AG20443 (cell line): ENCODE measurements around the gene AZIN2.

Experiments used
- DNase-seq: peaks from one replicate; pipeline ENCODE4 v3.0.0; 2012; ENCODE audit warnings: low spot score, mixed read lengths

The AZIN2 gene

DNA sequence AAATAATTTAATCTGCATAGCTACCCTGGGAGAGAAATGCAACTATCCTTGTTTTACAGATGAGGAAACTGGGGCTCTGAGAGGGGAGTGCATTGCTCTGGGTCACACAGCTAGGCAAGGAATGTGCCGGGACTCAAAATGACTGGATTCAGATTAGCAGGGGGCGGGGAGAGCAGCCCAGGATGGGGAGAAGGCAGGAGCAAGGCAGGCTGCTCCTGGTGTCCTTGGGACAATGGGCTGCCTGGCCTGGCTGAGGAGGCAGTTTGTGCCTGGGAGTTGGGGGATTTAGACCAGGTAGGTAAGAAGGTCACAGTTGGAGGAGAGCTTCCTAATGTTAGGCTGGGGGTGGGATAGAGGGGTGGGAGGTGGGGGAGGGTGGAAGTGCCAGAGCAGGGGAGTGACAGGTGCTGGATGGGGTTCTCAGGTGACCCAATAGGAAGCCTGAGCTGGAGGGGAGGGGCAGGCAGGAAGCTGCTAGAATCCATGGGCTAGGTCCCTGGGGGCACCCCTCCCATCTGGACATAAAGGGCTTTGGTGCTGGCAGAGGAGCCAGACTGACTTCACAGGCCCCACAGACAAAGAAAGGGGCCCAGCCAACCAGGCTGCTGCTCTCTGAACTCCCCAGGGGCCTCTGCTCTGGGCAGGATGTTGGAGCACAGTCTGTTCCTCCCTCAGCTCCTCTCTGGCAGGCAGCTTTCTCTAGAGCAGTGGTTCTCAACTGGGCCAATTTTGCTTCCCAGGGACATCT, 71.9 kb downstream of the AZIN2 start:
- peak; percentile 29 for DNase-seq

DNA sequence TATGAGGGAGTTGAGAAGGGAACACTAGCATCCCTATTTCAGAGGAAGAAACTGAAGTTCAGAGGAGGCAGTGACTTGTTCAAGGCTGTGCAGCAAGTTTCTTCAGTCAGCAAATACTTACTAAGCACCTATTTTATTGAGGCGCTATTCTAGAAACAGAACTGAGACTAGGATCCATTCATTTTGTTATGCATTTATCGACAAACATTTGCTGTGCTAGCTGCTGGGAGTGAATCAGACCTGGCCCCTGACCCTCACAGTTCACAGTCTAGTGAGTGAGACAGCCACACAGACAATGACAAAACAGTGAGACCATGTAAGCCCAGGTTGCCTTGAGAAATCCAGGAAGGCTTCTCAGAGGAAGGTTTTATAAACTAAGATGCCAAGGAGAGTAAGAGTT, 72.7 kb downstream of the AZIN2 start:
- DNase-seq, result no peak

DNA sequence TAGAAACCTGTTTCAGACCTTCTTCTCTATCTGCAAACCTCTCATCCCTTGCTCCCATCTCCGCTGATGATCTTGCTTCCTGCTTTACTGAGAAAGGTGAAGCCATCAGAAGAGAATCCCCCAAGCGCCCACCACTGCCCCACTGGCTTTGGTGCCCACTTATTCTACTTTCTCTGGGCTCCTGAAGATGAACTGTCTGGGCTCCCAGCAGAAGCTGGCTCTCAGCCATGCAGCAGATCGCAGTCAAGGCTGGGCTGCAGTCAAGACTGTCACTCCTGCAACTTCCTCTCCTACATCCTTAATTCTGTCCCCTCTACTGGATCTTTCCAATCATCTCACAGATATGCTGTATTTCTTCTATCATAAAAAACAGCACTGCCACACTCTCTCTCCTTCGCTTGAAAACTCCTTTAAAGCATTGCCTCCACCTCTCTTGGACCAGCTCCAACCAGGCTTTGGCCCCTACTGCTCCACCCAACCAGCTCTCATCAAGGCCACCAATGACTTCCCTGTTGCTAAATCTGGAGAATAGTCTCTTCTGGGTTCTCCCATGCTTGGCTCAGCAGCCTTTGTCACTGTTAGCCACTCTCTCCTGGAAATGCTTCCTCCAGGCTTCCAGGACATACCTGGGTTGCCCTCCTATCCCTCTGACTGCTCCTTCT, 75.1 kb downstream of the AZIN2 start:
- DNase-seq, result no peak

GRCh38 chr1:33157131-33157530, 76.2 kb downstream of the AZIN2 start:
- DNase-seq, result no peak

DNA sequence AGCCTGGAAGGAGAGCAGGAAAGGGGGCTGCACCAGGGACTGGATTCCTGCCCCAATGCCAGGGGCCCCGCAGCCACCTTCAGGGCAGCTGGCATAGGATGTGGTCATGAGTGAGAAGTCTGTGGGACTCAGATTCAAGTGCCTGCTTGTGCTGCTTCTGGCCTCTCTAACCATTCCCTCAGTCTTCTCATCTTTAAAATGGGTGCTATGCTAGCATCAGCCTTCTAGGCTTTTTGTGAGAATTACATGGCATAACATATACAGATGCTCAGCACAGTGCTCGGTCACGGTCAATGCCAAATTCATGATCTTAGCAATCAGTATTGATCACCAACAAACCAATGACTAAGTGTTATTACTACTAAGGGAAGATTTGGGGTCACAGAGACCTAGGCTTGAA, 77.4 kb downstream of the AZIN2 start:
- DNase-seq, result no peak

- DNase-seq, result no peak
These were observed 78.6 kb downstream of the AZIN2 start for GRCh38 chr1:33159577-33159976.

GRCh38 chr1:33161061-33161681, 80.2 kb downstream of the AZIN2 start:
- no peak for DNase-seq

GRCh38 chr1:33162141-33162540, 81.2 kb downstream of the AZIN2 start:
- no peak for DNase-seq

DNA sequence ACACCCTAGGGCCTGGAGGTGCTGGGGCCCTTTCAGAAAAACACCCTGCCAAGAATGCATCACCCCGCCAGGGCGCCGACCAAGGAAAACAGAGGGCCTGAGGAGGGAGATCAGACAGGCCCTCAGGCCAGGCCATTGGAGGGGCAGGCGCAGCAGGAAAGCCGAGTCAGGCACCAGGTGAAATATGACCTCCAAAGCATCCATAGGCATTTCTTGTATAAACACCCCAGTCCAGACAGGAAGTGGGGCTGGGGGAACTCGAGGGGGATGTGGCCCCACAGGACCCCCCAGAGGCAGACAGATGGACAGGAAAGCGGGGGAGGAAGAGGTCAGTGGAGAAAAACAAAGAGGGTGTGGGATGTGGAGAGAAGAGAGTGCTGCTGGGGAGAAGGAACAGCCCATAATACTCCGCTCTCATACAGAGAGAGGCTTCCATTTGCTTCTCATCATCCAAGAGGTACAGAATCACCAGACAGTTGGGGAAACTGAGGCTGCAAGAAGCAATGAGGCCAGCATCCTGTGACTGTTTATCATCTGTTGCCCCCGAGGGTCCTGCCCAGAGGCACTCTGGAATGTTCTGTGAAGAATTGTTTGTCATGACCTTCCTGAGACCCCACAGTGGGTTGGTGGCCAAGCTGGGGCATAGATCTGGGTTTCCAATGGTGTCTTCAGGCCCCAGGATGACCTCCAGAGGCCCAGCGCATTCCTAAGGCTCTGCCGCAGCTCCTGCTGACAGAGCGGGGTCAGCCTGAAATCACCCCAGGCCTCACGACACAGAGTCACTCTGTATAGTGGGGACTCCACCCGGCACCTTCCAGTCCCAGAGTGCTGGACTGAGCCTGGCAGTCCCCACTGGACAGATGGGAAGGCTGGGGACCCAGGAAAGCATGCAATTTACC, 82.9 kb downstream of the AZIN2 start:
- no peak for DNase-seq

- no peak for DNase-seq
These were observed 84.3 kb downstream of the AZIN2 start for GRCh38 chr1:33165209-33165608.

DNA sequence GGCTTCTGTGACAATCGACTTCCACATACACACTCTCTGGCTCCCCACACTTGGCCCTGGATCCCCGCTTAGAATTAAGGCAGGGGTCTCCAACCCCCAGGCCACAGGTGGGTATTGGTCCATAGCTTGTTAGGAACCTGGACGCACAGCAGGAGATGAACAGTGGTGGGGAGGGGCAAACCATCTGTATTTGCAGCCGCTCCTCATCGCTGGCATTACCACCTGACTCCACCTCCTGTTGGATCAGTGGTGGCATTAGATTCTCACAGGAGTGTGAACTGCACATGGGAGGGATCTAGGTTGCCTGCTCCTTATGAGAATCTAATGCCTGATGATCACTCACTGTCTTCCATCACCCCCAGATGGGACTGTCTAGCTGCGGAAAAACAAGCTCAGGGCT, 84.9 kb downstream of the AZIN2 start:
- no peak for DNase-seq

GRCh38 chr1:33167650-33168447, 86.9 kb downstream of the AZIN2 start:
- no peak for DNase-seq

DNA sequence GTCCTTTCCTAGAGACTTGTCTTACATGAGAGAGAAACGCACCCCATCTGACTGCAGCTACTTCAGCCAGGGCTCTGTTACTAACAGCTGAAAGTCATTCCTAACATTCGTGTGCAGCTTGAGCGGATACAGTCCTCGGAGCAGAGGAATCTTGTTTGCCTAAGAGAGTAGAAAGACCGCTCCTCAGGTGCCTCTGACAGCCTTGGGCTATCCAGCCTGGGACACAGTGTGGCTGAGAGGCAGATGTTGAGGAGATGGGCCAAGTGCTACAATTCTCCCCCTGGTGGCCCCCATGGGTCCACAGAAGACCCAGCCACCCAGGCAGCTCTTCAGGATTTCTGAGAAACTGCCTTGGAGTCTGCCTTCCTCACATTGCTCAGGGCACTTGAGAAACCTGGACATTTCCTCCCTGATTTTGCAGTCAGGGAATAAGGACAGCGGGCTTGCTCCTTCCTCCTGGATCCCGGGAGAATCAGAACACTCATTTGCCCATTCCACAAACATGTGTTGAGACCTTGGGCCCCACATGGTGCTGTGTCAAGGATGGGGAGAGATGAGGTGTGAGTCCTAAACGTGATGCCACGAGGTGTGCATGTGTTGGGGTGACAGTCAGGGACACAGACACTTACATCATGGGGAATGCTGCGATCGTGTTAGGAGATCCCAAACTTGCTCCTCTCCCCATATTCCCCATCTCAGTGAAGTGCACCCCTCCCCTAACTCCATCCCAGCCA, 87.8 kb downstream of the AZIN2 start:
- DNase-seq, result peak; percentile 7

- peak; percentile 38 for DNase-seq
These were observed 88.5 kb downstream of the AZIN2 start for GRCh38 chr1:33169290-33170055.
